GM12872 (cell line): ENCODE data around the gene DENND4B.

ENCODE experiments used
- TF ChIP-seq, protein P1 (sequence below): IDR thresholded peaks from 3 replicates; pipeline ENCODE4 v1.5.1; 2011; ENCODE audit warnings: low read depth, mild to moderate bottlenecking, low read length, moderate library complexity; ENCODE audit not compliant: insufficient read depth

The DENND4B gene, protein sequence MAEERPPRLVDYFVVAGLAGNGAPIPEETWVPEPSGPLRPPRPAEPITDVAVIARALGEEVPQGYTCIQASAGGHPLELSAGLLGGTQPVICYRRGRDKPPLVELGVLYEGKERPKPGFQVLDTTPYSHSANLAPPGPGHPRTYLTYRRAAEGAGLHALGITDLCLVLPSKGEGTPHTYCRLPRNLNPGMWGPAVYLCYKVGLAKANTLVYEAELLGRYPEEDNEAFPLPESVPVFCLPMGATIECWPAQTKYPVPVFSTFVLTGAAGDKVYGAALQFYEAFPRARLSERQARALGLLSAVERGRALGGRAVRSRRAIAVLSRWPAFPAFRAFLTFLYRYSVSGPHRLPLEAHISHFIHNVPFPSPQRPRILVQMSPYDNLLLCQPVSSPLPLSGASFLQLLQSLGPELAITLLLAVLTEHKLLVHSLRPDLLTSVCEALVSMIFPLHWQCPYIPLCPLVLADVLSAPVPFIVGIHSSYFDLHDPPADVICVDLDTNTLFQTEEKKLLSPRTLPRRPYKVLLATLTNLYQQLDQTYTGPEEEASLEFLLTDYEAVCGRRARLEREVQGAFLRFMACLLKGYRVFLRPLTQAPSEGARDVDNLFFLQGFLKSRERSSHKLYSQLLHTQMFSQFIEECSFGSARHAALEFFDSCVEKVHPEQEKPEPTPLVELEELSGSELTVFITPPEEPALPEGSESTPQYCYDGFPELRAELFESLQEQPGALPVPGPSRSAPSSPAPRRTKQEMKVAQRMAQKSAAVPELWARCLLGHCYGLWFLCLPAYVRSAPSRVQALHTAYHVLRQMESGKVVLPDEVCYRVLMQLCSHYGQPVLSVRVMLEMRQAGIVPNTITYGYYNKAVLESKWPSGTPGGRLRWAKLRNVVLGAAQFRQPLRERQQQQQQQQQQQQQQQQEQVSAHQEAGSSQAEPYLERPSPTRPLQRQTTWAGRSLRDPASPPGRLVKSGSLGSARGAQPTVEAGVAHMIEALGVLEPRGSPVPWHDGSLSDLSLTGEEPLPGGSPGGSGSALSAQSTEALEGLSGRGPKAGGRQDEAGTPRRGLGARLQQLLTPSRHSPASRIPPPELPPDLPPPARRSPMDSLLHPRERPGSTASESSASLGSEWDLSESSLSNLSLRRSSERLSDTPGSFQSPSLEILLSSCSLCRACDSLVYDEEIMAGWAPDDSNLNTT (N-terminal part only)

DNA sequence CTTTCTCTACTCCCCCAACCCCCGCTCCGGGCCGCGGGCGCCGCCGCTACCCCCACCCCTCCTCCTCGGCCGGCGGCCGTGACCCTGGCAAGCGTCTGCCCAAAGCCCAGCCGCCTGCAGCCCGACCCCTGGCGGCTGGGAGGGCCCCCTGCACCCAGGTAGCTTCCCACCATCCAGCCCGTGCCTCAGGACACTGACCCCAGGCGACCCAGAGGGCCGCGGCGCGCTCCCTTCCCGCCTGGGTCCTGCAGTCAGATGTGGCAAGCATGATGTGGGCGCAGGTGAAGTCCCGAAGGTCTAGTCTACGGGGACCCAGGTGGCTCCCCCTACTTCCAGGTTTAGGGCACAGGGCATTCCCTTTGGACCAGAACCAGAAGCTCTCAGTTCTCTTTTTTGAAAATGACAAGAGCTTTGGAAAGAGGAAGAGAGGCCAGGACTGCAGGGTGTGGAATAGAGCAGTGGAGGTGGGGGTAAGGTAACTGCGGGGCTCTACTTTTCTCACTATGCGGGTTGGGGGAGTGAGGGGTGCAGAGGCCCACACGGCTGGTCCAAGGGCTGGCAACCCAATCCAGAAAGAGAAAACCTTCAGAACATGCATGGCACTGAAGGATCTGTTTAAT lies at the start of gene DENND4B:
DENND4B (minus strand) TSS at position 97 of the 620 bp plus-strand sequence. CDS start 2,344 bp downstream, outside the sequence.
- TF ChIP-seq, protein P1, sequence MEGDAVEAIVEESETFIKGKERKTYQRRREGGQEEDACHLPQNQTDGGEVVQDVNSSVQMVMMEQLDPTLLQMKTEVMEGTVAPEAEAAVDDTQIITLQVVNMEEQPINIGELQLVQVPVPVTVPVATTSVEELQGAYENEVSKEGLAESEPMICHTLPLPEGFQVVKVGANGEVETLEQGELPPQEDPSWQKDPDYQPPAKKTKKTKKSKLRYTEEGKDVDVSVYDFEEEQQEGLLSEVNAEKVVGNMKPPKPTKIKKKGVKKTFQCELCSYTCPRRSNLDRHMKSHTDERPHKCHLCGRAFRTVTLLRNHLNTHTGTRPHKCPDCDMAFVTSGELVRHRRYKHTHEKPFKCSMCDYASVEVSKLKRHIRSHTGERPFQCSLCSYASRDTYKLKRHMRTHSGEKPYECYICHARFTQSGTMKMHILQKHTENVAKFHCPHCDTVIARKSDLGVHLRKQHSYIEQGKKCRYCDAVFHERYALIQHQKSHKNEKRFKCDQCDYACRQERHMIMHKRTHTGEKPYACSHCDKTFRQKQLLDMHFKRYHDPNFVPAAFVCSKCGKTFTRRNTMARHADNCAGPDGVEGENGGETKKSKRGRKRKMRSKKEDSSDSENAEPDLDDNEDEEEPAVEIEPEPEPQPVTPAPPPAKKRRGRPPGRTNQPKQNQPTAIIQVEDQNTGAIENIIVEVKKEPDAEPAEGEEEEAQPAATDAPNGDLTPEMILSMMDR: peak; percentile 90

DNA sequence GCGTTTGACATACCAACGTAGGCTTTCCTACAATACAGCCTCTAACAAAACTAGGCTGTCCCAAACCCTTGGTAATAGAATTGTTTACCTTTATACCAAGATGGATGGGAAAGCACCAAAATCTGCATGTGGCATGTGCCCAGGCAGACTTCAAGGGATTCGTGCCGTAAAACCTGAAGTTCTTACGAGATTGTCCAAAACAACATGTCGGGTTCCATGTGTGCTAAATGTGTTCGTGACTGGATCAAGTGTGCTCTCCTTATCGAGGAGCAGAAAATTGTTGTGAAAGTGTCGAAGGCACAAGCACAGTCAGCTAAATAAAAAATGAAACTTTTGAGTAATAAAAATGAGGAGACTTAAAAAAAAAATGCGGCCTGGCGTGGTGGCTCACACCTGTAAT lies 49.1 kb upstream of the DENND4B start:
- TF ChIP-seq, protein P1: no peak

DNA sequence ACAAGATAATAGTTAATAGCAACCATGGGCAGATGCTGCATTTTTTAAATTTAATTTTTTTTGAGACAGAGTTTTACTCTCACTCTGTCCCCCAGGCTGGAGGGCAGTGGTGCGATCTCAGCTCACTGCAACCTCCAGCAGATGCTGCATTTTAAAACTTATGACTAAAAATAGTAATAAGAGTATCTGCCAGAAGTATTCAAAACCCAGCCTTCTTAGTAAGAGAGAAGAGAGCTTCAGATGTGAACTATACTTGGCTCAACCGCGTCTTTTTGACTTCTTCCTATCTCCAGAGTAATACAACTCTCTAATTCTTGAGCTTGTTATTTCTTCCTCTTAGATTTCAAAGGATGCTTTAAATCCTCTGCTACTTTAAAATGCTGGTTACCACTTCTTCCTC lies 48.7 kb upstream of the DENND4B start:
- TF ChIP-seq, protein P1: no peak

DNA sequence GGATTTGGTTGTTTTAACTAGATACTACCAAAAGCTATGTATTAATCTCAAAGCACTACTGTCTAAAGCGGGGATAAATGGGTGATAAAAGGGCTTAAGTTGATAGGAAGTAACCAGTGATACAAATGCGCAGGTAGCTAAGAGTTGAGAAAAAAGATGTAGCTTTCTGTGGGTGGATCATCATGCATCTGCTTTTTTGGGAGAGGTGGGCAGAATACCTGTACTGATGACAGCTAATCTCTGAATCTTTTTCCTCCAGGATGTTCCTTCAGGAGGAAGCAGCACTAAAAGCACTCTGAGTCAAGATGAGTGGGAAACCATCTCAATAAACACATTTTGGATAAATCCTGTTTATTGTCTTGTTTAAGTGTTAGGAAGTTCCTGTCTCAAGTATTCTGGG lies 45.3 kb upstream of the DENND4B start:
- TF ChIP-seq, protein P1: no peak

DNA sequence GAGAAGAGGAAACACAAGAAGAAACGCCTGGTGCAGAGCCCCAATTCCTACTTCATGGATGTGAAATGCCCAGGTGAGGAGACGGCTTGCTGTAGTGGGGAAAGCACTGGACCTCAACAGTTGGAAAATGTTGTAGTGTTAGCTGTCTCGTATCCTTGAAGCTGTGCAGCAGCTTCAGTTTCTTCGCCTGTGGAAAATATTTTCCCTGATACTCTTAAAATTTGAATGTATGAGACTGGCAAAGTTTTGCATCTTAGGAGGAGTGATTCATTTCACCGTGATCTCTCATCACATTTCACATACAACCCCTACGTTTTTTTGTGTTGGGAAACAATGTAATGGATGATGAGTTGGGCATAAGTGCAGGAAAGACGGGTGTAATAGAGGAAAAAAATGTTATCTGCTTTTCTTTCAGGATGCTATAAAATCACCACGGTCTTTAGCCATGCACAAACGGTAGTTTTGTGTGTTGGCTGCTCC lies 44.7 kb upstream of the DENND4B start:
- TF ChIP-seq, protein P1: no peak

DNA sequence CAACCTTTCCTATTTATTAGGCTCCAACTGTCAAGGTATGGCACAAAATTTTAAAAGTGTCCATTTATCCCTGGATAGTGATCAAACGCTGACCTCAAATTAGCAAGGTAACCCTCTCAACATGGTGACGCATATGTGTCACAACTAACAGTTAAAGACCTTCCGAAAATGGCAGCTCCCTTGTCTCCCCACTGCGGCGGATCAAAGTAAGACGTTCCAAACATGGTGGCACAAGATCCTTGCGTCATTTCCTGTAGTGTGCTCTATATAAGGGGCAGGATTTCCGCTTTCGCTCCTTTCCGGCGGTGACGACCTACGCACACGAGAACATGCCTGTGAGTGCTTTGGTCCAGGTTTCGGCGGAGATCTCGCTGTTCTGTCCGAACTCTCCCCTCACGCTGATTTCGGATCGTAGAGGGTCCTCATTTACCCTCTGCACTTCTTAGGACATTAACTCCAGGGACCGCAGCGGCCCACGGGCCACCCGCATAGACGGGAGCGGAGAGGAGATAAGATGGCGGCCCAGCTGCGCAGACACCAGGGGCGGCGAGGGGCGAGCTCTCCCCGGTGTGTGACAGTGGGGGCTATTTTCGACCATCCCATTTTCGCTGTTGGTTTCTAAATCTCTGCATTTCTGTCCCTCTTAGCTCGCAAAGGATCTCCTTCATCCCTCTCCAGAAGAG lies 44.1 kb upstream of the DENND4B start, which contains the start of gene RPS27:
RPS27 (plus strand) TSS at position 295 of the 683 bp plus-strand sequence; CDS start at position 330, 35 bp downstream.
- TF ChIP-seq, protein P1: no peak
